Smooth muscle cell (in vitro differentiated cells): ENCODE results near the gene PTPRN. TPM values are rescaled to one million over a fixed set of nuclear protein-coding genes. Genes with fewer than 3 reads are reported as not detected.

Source experiments
- DNase-seq: peaks from one replicate; lab custom pipeline; 2025; ENCODE audit not compliant: unreplicated experiment; lab: John Stamatoyannopoulos, UW
- H2AFZ ChIP-seq: fragments of 200-600 bp; sonication (generic); 2 replicates; pipeline ENCODE4 v1.6.0; 2016; ENCODE audit warnings: antibody characterized with exemption, low read depth, mild to moderate bottlenecking
- H3F3A ChIP-seq: fragments of 200-600 bp; sonication (generic); 2 replicates; pipeline ENCODE4 v1.6.0; 2017; ENCODE audit warnings: antibody characterized with exemption, low read depth
- H3K27ac ChIP-seq: fragments of 200-600 bp; sonication (generic); 2 replicates; pipeline ENCODE4 v1.5.1; 2016; ENCODE audit warnings: low read depth, mild to moderate bottlenecking
- H3K27me3 ChIP-seq: fragments of 200-600 bp; sonication (generic); 2 replicates; pipeline ENCODE4 v1.6.1; 2016; ENCODE audit warnings: low read depth, mild to moderate bottlenecking
- H3K36me3 ChIP-seq: fragments of 200-600 bp; sonication (generic); 2 replicates; pipeline ENCODE4 v1.5.1; 2016; ENCODE audit warnings: low read depth
- H3K4me1 ChIP-seq: fragments of 200-600 bp; sonication (generic); 2 replicates; pipeline ENCODE4 v1.5.1; 2016; ENCODE audit warnings: low read depth
- H3K4me2 ChIP-seq: fragments of 200-600 bp; sonication (generic); 2 replicates; pipeline ENCODE4 v1.6.0; 2016; ENCODE audit warnings: mild to moderate bottlenecking
- H3K4me3 ChIP-seq: fragments of 200-600 bp; sonication (generic); 2 replicates; pipeline ENCODE4 v1.5.1; 2016; ENCODE audit warnings: mild to moderate bottlenecking
- H3K79me2 ChIP-seq: fragments of 200-600 bp; sonication (generic); 2 replicates; pipeline ENCODE4 v1.6.0; 2016; ENCODE audit warnings: low read depth, mild to moderate bottlenecking
- H3K9ac ChIP-seq: fragments of 200-600 bp; sonication (generic); 2 replicates; pipeline ENCODE4 v1.6.0; 2016; ENCODE audit warnings: low read depth
- H3K9me3 ChIP-seq: fragments of 200-600 bp; sonication (generic); replicated peaks from 2 replicates; pipeline ENCODE4 v1.5.1; 2016; ENCODE audit warnings: low read depth
- H4K20me1 ChIP-seq: fragments of 200-600 bp; sonication (generic); 2 replicates; pipeline ENCODE4 v1.6.0; 2016; ENCODE audit warnings: low read depth
- WGBS: methylation state at CpG from one replicate; pipeline ENCODE4 v1.1.7; 2016; ENCODE audit warnings: low lambda C conversion rate; 5-methylcytosine and 5-hydroxymethylcytosine counted together
- polyA plus RNA-seq: library from polyadenylated mRNA; unstranded; fragments of >200 nt; fragmentation: Nextera tagmentation; extraction: Ambion mirVana; gene quantifications from 2 replicates; pipeline ENCODE4 v1.2.1, GENCODE V29; 2016
- total RNA-seq: library from RNA; depleted of rRNA; stranded (reverse); fragments of >200 nt; gene quantifications from 2 replicates; pipeline ENCODE4 v1.2.3, GENCODE V29; 2014
- TF ChIP-seq, protein P1 (sequence below): fragments of 200-600 bp; sonication (generic); IDR thresholded peaks from 2 replicates; pipeline ENCODE4 v1.5.1; 2017; ENCODE audit warnings: borderline replicate concordance, mild to moderate bottlenecking, antibody characterized with exemption; ENCODE audit not compliant: insufficient read depth, poor library complexity, severe bottlenecking

Gene PTPRN
- total and polyA plus RNA-seq, 2 experiments from 2014 or later, result 10.7 to 36.4 TPM

GRCh38 chr2:219331560-219332213, 22.5 kb upstream of the PTPRN start:
- WGBS, result 17% methylated on average over 39 of the region's 39 CpGs
- H3K36me3 ChIP-seq, result no peaks in the 10 kb centered on the region
- TF ChIP-seq, protein P1, sequence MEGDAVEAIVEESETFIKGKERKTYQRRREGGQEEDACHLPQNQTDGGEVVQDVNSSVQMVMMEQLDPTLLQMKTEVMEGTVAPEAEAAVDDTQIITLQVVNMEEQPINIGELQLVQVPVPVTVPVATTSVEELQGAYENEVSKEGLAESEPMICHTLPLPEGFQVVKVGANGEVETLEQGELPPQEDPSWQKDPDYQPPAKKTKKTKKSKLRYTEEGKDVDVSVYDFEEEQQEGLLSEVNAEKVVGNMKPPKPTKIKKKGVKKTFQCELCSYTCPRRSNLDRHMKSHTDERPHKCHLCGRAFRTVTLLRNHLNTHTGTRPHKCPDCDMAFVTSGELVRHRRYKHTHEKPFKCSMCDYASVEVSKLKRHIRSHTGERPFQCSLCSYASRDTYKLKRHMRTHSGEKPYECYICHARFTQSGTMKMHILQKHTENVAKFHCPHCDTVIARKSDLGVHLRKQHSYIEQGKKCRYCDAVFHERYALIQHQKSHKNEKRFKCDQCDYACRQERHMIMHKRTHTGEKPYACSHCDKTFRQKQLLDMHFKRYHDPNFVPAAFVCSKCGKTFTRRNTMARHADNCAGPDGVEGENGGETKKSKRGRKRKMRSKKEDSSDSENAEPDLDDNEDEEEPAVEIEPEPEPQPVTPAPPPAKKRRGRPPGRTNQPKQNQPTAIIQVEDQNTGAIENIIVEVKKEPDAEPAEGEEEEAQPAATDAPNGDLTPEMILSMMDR, result no peak
- H3K27ac ChIP-seq, result no peak overlapping the region
- peaks cover 86% of the 10 kb centered on the region for H3K27me3 ChIP-seq
- no peaks in the 10 kb centered on the region for H4K20me1 ChIP-seq
- no peaks in the 10 kb centered on the region for H3F3A ChIP-seq
- no peak overlapping the region for H3K4me3 ChIP-seq
- H2AFZ ChIP-seq, result no peak overlapping the region
- H3K79me2 ChIP-seq, result no peaks in the 10 kb centered on the region
- DNase-seq, result peak; percentile 32
- no peak overlapping the region for H3K9ac ChIP-seq
- H3K9me3 ChIP-seq, result no peaks in the 10 kb centered on the region
- H3K4me2 ChIP-seq, result peak overlapping the region; percentile 59
- H3K4me1 ChIP-seq, result no peaks in the 10 kb centered on the region

GRCh38 chr2:219327719-219328118, 18.5 kb upstream of the PTPRN start:
- no peak overlapping the region for H3K9ac ChIP-seq
- no peaks in the 10 kb centered on the region for H3K36me3 ChIP-seq
- 80% methylated on average over 2 of the region's 2 CpGs for WGBS
- H2AFZ ChIP-seq, result no peak overlapping the region
- H3K4me2 ChIP-seq, result no peak overlapping the region
- no peaks in the 10 kb centered on the region for H4K20me1 ChIP-seq
- H3K4me1 ChIP-seq, result no peaks in the 10 kb centered on the region
- H3K27me3 ChIP-seq, result peaks cover 71% of the 10 kb centered on the region
- H3F3A ChIP-seq, result no peaks in the 10 kb centered on the region
- H3K9me3 ChIP-seq, result no peaks in the 10 kb centered on the region
- H3K79me2 ChIP-seq, result no peaks in the 10 kb centered on the region
- H3K27ac ChIP-seq, result no peak overlapping the region
- TF ChIP-seq, protein P1, result no peak
- DNase-seq, result no peak
- no peak overlapping the region for H3K4me3 ChIP-seq

- Histone ChIP-seq H4K20me1 (no peaks in the 10 kb centered on the region), H3K79me2 (no peaks in the 10 kb centered on the region), H3K4me3 (no peak overlapping the region), H3K27ac (no peak overlapping the region), H3K4me2 (no peak overlapping the region), H3K36me3 (no peaks in the 10 kb centered on the region), H3K4me1 (no peaks in the 10 kb centered on the region), H3K9me3 (no peaks in the 10 kb centered on the region), H2AFZ (no peak overlapping the region), H3K9ac (no peak overlapping the region), H3F3A (no peaks in the 10 kb centered on the region), H3K27me3 (peaks cover 67% of the 10 kb centered on the region)
- TF ChIP-seq, protein P1, result no peak
- WGBS, result 82% methylated on average over 9 of the region's 9 CpGs
- no peak for DNase-seq
Measured at GRCh38 chr2:219325657-219326315, 16.6 kb upstream of the PTPRN start.

- H3K36me3 ChIP-seq, result no peaks in the 10 kb centered on the region
- no peak overlapping the region for H3K4me3 ChIP-seq
- H3K9ac ChIP-seq, result no peak overlapping the region
- H3K27me3 ChIP-seq, result peaks cover 63% of the 10 kb centered on the region
- H2AFZ ChIP-seq, result no peak overlapping the region
- no peak overlapping the region for H3K27ac ChIP-seq
- DNase-seq, result no peak
- H3K4me2 ChIP-seq, result no peak overlapping the region
- H3K4me1 ChIP-seq, result no peaks in the 10 kb centered on the region
- no peaks in the 10 kb centered on the region for H3K79me2 ChIP-seq
- no peaks in the 10 kb centered on the region for H4K20me1 ChIP-seq
- H3F3A ChIP-seq, result no peaks in the 10 kb centered on the region
- no peaks in the 10 kb centered on the region for H3K9me3 ChIP-seq
- WGBS, result 85% methylated on average over 4 of the region's 4 CpGs
- TF ChIP-seq, protein P1, result no peak
Measured at GRCh38 chr2:219325136-219325535, 15.9 kb upstream of the PTPRN start.
